GM19397 (cell line): ENCODE measurements around the gene OOEP.

Experiments
- ATAC-seq: cut with Tn5 transposase; IDR thresholded peaks from one replicate; pipeline ENCODE4 v1.9.1; 2021; ENCODE audit warnings: mild to moderate bottlenecking, moderate library complexity; ENCODE audit not compliant: unreplicated experiment

OOEP gene

GRCh38 chr6:73367761-73368355, 1.8 kb downstream of the OOEP start:
- ATAC-seq = no peak

GRCh38 chr6:73364549-73364948, 5.1 kb downstream of the OOEP start:
- no peak for ATAC-seq

- no peak for ATAC-seq
These were observed 5.6 kb downstream of the OOEP start for GRCh38 chr6:73364121-73364520.

GRCh38 chr6:73363537-73363875, 6.2 kb downstream of the OOEP start:
- ATAC-seq = no peak

GRCh38 chr6:73362869-73363536, 6.7 kb downstream of the OOEP start:
- ATAC-seq = no peak

- ATAC-seq = no peak
These were observed 7.3 kb downstream of the OOEP start, which contains the start of gene KHDC3L for GRCh38 chr6:73362358-73362757. TSS of gene KHDC3L (plus strand) at chr6:73362658. CDS start at chr6:73362730, 72 bp downstream.

GRCh38 chr6:73353636-73354593, 15.8 kb downstream of the OOEP start, which contains the start of gene DPPA5:
TSS of gene DPPA5 (minus strand) at chr6:73354276. CDS start at chr6:73354225, 51 bp downstream.
- ATAC-seq = no peak

- ATAC-seq = no peak
These were observed 20.4 kb downstream of the OOEP start for GRCh38 chr6:73349311-73349710.

GRCh38 chr6:73348550-73349204, 21.0 kb downstream of the OOEP start:
- no peak for ATAC-seq

- no peak for ATAC-seq
These were observed 26.5 kb downstream of the OOEP start for GRCh38 chr6:73343164-73343563.

- ATAC-seq = no peak
These were observed 27.5 kb downstream of the OOEP start for GRCh38 chr6:73342174-73342573.

GRCh38 chr6:73341335-73341734, 28.4 kb downstream of the OOEP start:
- ATAC-seq = no peak

- ATAC-seq = no peak
These were observed 29.6 kb downstream of the OOEP start for GRCh38 chr6:73340048-73340447.

GRCh38 chr6:73339340-73339739, 30.4 kb downstream of the OOEP start:
- ATAC-seq = no peak

GRCh38 chr6:73329201-73329600, 40.5 kb downstream of the OOEP start:
- ATAC-seq = no peak

GRCh38 chr6:73328790-73329189, 40.9 kb downstream of the OOEP start:
- no peak for ATAC-seq

- ATAC-seq = no peak
These were observed 44.0 kb downstream of the OOEP start for GRCh38 chr6:73325656-73326055.

GRCh38 chr6:73323323-73323722, 46.4 kb downstream of the OOEP start:
- no peak for ATAC-seq
